ENCODE results near the gene ANKRD34B.

GRCh38 chr5:80594810-80595209, 24.7 kb upstream of the ANKRD34B start:
- no peak for TF ChIP-seq CTCF (IDR thresholded peaks at IDR 0.05 in 8 of 11, conservative IDR thresholded peaks at IDR 0.05 in 3 of 11)
- no peak for TF ChIP-seq POLR2AphosphoS5 (IDR thresholded peaks at IDR 0.05)
